Suprapubic skin (tissue), 3 donors: ENCODE measurements around the gene RPS18.

Experiments used
- EP300 ChIP-seq: sonication (generic); formaldehyde crosslinking; IDR thresholded peaks from one replicate; pipeline ENCODE4 v1.6.1; 2017; ENCODE audit warnings: antibody characterized with exemption
- POLR2A ChIP-seq, 2 donors: fragments of 450-650 bp; IDR thresholded peaks; one replicate each; pipeline ENCODE4 v1.6.1; 2017; ENCODE audit warnings: antibody characterized with exemption in 2 of 2, mild to moderate bottlenecking in 2 of 2, moderate library complexity in 2 of 2
- TF ChIP-seq, protein P1 (sequence below), 2 donors: fragments of 200-600 bp in 1 of 2; fragments of 450-650 bp in 1 of 2; sonication (generic) in 1 of 2; IDR thresholded peaks; one replicate each; pipeline ENCODE4 v1.5.1; 2016 to 2019; ENCODE audit warnings: antibody characterized with exemption in 2 of 2, mild to moderate bottlenecking in 1 of 2, moderate library complexity in 1 of 2

DNA sequence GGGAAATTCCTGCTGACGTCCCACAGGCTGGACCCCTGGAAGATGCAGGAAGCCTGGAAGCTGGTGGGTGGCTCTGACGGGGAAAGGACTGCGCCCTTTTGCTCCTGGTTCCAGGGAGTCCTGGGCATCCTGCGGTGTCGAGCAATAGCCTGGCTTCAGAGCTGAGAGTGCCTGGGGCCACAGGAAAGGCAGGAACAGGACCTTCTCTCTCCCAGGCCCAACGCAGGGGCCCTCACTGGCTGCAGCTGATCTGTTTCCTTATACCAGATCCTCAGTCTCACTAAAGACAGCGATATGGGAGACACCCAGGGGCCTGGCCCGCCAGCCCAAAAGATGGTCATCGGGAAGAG lies 6.5 kb downstream of the RPS18 start:
- TF ChIP-seq, protein P1, sequence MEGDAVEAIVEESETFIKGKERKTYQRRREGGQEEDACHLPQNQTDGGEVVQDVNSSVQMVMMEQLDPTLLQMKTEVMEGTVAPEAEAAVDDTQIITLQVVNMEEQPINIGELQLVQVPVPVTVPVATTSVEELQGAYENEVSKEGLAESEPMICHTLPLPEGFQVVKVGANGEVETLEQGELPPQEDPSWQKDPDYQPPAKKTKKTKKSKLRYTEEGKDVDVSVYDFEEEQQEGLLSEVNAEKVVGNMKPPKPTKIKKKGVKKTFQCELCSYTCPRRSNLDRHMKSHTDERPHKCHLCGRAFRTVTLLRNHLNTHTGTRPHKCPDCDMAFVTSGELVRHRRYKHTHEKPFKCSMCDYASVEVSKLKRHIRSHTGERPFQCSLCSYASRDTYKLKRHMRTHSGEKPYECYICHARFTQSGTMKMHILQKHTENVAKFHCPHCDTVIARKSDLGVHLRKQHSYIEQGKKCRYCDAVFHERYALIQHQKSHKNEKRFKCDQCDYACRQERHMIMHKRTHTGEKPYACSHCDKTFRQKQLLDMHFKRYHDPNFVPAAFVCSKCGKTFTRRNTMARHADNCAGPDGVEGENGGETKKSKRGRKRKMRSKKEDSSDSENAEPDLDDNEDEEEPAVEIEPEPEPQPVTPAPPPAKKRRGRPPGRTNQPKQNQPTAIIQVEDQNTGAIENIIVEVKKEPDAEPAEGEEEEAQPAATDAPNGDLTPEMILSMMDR (IDR thresholded peaks at IDR 0.05): no peak
- TF ChIP-seq EP300: no peak
- no peak for TF ChIP-seq POLR2A (IDR thresholded peaks at IDR 0.05)
